Transverse colon (tissue), 4 donors: ENCODE measurements around the gene OR8B3.
"Not testable (repeated sequence)": the region's sequence is repeated elsewhere in the genome, so short reads cannot be mapped to it uniquely, and the experiment has no call there.

Experiments used
- POLR2A ChIP-seq: fragments of 450-650 bp; IDR thresholded peaks from one replicate; pipeline ENCODE4 v1.6.1; 2016; ENCODE audit warnings: antibody characterized with exemption, mild to moderate bottlenecking, moderate library complexity
- POLR2AphosphoS5 ChIP-seq, 3 donors: sonication (generic); formaldehyde crosslinking; IDR thresholded peaks; one replicate each; pipeline ENCODE4 v1.6.1; 2016; ENCODE audit warnings: antibody characterized with exemption in 3 of 3
- TF ChIP-seq, protein P1 (sequence below), 5 experiments: fragments of 200-600 bp in 3 of 5; fragments of 450-650 bp in 2 of 5; sonication (generic) in 3 of 5; IDR thresholded peaks; 1 replicate in 2 of 5; 2 replicates in 3 of 5; pipeline ENCODE4 v1.5.1; 2016 to 2017; ENCODE audit warnings: antibody characterized with exemption in 5 of 5, inconsistent platforms in 3 of 5, mild to moderate bottlenecking in 2 of 5, moderate library complexity in 1 of 5

DNA sequence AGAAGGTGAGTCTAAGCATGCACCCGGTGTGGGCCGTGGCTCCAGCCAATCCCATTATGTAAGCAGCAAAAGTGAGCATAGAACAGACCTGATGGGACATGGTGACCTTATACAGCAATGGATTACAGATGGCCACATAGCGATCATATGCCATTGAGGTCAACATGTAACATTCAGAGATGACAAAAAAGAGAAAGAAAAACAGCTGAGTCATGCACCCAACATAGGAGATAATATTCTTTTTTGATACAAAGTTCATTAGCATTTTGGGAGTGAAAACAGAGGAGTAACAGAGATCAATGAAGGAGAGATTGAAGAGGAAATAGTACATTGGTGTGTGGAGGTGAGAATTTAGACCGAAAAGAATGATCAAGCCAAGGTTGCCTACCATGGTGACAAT lies 2.0 kb downstream of the OR8B3 start:
- TF ChIP-seq, protein P1, sequence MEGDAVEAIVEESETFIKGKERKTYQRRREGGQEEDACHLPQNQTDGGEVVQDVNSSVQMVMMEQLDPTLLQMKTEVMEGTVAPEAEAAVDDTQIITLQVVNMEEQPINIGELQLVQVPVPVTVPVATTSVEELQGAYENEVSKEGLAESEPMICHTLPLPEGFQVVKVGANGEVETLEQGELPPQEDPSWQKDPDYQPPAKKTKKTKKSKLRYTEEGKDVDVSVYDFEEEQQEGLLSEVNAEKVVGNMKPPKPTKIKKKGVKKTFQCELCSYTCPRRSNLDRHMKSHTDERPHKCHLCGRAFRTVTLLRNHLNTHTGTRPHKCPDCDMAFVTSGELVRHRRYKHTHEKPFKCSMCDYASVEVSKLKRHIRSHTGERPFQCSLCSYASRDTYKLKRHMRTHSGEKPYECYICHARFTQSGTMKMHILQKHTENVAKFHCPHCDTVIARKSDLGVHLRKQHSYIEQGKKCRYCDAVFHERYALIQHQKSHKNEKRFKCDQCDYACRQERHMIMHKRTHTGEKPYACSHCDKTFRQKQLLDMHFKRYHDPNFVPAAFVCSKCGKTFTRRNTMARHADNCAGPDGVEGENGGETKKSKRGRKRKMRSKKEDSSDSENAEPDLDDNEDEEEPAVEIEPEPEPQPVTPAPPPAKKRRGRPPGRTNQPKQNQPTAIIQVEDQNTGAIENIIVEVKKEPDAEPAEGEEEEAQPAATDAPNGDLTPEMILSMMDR (IDR thresholded peaks at IDR 0.05), result not testable (repeated sequence)
- not testable (repeated sequence) for TF ChIP-seq POLR2AphosphoS5 (IDR thresholded peaks at IDR 0.05); POLR2A
